ENCODE results near the gene CTAG1A. TPM values are rescaled to one million over a fixed set of nuclear protein-coding genes. Genes with fewer than 3 reads are reported as not detected.
"Not testable (repeated sequence)": the region's sequence is repeated elsewhere in the genome, so short reads cannot be mapped to it uniquely, and the experiment has no call there.

The CTAG1A gene
- total RNA-seq, 1 donor from 2014 or later = not detected

GRCh38 chrX:154628960-154629359 is 44.0 kb downstream of the CTAG1A start:
- not testable (repeated sequence) for H3K36me3 ChIP-seq (ENCODE audit: control insufficient read depth, insufficient read depth, low read length); H3K27me3 ChIP-seq (ENCODE audit: control insufficient read depth, insufficient read depth, low read length); H3K4me3 ChIP-seq (ENCODE audit: low read depth, low read length); DNase-seq (ENCODE audit: low read depth)

DNA sequence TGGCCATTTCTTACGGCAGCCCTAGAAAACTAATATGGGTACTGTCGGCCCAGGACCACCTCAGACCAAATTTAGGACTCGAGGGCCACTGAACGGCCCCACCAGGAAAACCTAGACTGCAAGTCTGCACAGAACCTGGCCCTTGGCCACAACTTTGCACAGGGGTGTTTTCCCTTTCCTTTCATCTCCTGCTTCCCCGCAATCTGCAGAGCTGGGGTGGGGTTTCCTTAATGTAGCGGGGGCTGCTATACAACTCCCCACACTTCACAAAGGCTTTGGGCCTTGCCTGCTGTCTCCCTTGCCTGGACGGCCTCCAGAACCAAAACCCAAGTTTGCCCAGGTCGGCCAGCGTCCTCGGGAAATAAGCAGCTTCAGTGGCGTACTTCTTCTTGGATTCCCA is 46.0 kb downstream of the CTAG1A start:
- H3K27me3 ChIP-seq (ENCODE audit: control insufficient read depth, insufficient read depth, low read length); DNase-seq (ENCODE audit: low read depth); H3K36me3 ChIP-seq (ENCODE audit: control insufficient read depth, insufficient read depth, low read length); H3K4me3 ChIP-seq (ENCODE audit: low read depth, low read length): not testable (repeated sequence)

GRCh38 chrX:154633661-154634060 is 48.7 kb downstream of the CTAG1A start:
- not testable (repeated sequence) for DNase-seq (ENCODE audit: low read depth); H3K36me3 ChIP-seq (ENCODE audit: control insufficient read depth, insufficient read depth, low read length); H3K27me3 ChIP-seq (ENCODE audit: control insufficient read depth, insufficient read depth, low read length)

More at GRCh38 chrX:154633661-154634060, 48.7 kb downstream of the CTAG1A start:
- not testable (repeated sequence) for H3K4me3 ChIP-seq (ENCODE audit: low read depth, low read length)

Other genes starting within 250 kb of the CTAG1A start
- 2,357 and 2,761 TPM in 2 replicates for gene FLNA, start 210.5 kb upstream of the CTAG1A start, total RNA-seq
- 56.2 and 60.5 TPM in 2 replicates for gene EMD, start 205.8 kb upstream of the CTAG1A start, total RNA-seq
- gene RPL10, start 186.8 kb upstream of the CTAG1A start, total RNA-seq = 8,307 and 11,298 TPM in 2 replicates
- 15.5 and 16.6 TPM in 2 replicates for gene DNASE1L1, start 175.9 kb upstream of the CTAG1A start, total RNA-seq
- 55.2 and 62.0 TPM in 2 replicates for gene TAFAZZIN, start 173.6 kb upstream of the CTAG1A start, total RNA-seq
- 70.0 and 78.3 TPM in 2 replicates for gene ATP6AP1, start 156.5 kb upstream of the CTAG1A start, total RNA-seq
- 113 and 121 TPM in 2 replicates for gene GDI1, start 148.0 kb upstream of the CTAG1A start, total RNA-seq
- 79.1 and 80.0 TPM in 2 replicates for gene FAM50A, start 141.0 kb upstream of the CTAG1A start, total RNA-seq
- 16.7 and 34.7 TPM in 2 replicates for gene PLXNA3, start 126.9 kb upstream of the CTAG1A start, total RNA-seq
- 27.9 and 28.8 TPM in 2 replicates for gene LAGE3, start 105.9 kb upstream of the CTAG1A start, total RNA-seq
- gene UBL4A, start 98.5 kb upstream of the CTAG1A start, total RNA-seq = 48.3 and 55.9 TPM in 2 replicates
- gene SLC10A3, start 94.5 kb upstream of the CTAG1A start, total RNA-seq = 20.3 and 37.9 TPM in 2 replicates
- 30.3 and 32.3 TPM in 2 replicates for gene FAM3A, start 68.9 kb upstream of the CTAG1A start, total RNA-seq
- gene G6PD, start 38.3 kb upstream of the CTAG1A start, total RNA-seq = 39.2 and 47.0 TPM in 2 replicates
- 14.6 and 16.7 TPM in 2 replicates for gene IKBKG, start 37.5 kb upstream of the CTAG1A start, total RNA-seq
- not detected in 2 replicates for gene CTAG1B, start 34.1 kb downstream of the CTAG1A start, total RNA-seq
- gene CTAG2, start 68.4 kb downstream of the CTAG1A start, total RNA-seq = not detected in 2 replicates
- 0.42 and 0.82 TPM in 2 replicates for gene GAB3, start 165.9 kb downstream of the CTAG1A start, total RNA-seq
- gene DKC1, start 177.7 kb downstream of the CTAG1A start, total RNA-seq = 32.3 and 43.8 TPM in 2 replicates
- 7.7 and 9.3 TPM in 2 replicates for gene MPP1, start 220.4 kb downstream of the CTAG1A start, total RNA-seq
- not detected in 2 replicates for gene SMIM9, start 249.5 kb downstream of the CTAG1A start, total RNA-seq